Measurements from ENCODE around the gene USP47.

The USP47 gene, protein sequence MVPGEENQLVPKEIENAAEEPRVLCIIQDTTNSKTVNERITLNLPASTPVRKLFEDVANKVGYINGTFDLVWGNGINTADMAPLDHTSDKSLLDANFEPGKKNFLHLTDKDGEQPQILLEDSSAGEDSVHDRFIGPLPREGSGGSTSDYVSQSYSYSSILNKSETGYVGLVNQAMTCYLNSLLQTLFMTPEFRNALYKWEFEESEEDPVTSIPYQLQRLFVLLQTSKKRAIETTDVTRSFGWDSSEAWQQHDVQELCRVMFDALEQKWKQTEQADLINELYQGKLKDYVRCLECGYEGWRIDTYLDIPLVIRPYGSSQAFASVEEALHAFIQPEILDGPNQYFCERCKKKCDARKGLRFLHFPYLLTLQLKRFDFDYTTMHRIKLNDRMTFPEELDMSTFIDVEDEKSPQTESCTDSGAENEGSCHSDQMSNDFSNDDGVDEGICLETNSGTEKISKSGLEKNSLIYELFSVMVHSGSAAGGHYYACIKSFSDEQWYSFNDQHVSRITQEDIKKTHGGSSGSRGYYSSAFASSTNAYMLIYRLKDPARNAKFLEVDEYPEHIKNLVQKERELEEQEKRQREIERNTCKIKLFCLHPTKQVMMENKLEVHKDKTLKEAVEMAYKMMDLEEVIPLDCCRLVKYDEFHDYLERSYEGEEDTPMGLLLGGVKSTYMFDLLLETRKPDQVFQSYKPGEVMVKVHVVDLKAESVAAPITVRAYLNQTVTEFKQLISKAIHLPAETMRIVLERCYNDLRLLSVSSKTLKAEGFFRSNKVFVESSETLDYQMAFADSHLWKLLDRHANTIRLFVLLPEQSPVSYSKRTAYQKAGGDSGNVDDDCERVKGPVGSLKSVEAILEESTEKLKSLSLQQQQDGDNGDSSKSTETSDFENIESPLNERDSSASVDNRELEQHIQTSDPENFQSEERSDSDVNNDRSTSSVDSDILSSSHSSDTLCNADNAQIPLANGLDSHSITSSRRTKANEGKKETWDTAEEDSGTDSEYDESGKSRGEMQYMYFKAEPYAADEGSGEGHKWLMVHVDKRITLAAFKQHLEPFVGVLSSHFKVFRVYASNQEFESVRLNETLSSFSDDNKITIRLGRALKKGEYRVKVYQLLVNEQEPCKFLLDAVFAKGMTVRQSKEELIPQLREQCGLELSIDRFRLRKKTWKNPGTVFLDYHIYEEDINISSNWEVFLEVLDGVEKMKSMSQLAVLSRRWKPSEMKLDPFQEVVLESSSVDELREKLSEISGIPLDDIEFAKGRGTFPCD (N-terminal part only)

DNA sequence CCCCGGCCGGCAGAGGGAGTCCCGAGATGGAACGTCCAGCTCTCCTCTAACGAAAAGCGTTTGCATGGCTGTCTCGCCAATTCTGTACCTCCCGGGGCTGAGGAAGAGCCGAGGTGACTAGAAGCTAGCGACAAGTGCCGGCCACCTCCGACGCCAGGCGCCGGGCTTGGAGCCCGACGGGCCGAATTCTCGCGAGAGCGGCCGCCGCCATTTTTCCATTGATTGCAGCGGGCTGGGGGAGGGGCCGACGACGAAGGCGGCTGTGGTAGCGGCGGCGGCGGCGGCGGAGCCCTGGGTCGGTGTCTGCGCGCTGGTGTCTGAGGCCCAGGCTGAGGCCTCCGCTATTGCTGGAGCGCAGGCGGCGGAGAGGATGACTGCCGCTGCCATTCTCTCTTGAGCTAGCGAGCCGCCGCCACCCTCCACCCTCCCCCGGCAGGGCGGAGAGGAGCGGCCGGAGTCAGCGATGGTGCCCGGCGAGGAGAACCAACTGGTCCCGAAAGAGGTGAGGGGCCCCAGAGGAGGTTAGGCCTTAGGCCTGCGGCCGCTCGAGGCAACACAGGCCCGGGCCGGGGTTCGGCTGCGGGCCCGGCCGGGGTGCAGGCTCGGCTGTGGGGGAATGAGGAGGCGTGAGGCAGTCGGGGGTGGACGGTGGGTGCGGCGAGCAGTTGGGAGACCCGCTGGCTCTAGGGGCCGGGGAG lies at the start of gene USP47:
TSS of gene USP47 (plus strand) at position 250 of the 698 bp plus-strand sequence. CDS start at position 464, 214 bp downstream.
- Histone ChIP-seq H3K9ac (ENCODE audit: low read length) (peak within 1 kb of the TSS; percentile 96), H3K36me3 (ENCODE audit: control insufficient read depth, insufficient read depth, low read length) (no peaks in the 10 kb centered on the region), H3K27me3 (ENCODE audit: control insufficient read depth, insufficient read depth, low read length) (no peaks in the 10 kb centered on the region), H3K27ac (ENCODE audit: low read depth, low read length) (peak within 1 kb of the TSS; percentile 99), H3K4me1 (ENCODE audit: control insufficient read depth, insufficient read depth, low read length) (peaks cover 29% of the 10 kb centered on the region), H3K4me3 (ENCODE audit: low read length) (peak within 1 kb of the TSS; percentile 71)

DNA sequence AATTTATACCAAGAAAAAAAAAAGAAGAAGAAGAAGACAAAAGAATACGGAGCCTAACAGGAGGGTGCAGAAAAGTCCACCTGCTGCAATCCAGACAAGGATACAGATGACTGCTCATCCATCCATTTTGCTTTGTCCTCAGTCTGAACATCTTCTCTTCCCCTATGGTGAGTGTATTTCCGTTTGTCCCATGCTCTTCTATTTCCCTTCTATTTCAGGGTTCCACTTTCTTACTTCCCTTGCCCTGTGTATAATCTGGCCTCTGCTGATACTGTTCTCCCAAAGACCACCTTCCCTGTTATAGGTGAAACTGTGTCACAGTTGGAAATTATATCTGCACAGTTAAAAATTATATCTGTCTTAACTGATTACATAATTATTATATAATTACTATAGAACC lies 48.7 kb upstream of the USP47 start:
- H3K4me3 ChIP-seq (ENCODE audit: low read length), result no peak overlapping the region
- no peaks in the 10 kb centered on the region for H3K27me3 ChIP-seq (ENCODE audit: control insufficient read depth, insufficient read depth, low read length)
- no peaks in the 10 kb centered on the region for H3K36me3 ChIP-seq (ENCODE audit: control insufficient read depth, insufficient read depth, low read length)
- no peak overlapping the region for H3K27ac ChIP-seq (ENCODE audit: low read depth, low read length)
- no peaks in the 10 kb centered on the region for H3K4me1 ChIP-seq (ENCODE audit: control insufficient read depth, insufficient read depth, low read length)
- H3K9ac ChIP-seq (ENCODE audit: low read length), result no peak overlapping the region

DNA sequence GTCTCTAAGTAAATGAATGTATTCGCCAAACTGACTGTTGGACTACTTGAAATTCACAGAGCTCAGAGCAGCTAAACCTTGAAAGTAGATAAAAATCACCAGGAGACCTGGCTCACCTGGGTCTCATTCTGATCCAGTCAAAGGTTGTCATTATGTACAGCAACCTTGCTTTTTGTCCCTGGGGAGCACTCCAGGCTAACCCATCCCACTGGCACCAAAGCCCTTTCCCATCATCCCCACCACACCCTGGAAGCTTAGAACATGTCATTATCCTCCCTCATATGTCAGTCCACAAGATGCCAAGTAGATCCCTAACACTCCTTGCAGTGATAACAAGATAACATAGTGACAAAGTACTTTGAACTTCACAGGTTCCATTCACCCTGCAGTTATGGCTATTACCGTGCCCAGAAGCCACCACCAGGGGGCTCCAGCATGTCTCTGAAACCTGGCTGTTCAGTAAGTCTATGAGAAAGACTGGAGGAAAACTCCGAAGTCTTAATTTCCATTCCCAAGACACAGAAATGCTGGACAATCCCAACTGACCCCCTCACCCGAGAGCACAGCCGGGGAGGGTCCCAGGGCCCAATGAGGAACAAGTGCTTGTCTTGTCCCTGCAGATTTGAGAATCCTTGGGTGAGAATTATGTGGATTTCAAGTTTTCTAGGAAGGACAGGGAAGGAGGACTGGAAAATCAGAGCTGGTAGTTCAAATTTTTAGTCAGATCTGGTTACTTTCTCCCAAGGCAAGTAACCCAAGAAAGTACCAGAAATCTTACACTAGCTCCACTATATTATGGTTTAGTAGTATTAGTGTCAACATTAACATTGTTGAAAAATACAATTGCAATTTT lies 43.0 kb upstream of the USP47 start:
- Histone ChIP-seq H3K36me3 (ENCODE audit: control insufficient read depth, insufficient read depth, low read length) (no peaks in the 10 kb centered on the region), H3K27me3 (ENCODE audit: control insufficient read depth, insufficient read depth, low read length) (no peaks in the 10 kb centered on the region), H3K4me3 (ENCODE audit: low read length) (no peak overlapping the region), H3K9ac (ENCODE audit: low read length) (no peak overlapping the region), H3K27ac (ENCODE audit: low read depth, low read length) (no peak overlapping the region), H3K4me1 (ENCODE audit: control insufficient read depth, insufficient read depth, low read length) (no peaks in the 10 kb centered on the region)

DNA sequence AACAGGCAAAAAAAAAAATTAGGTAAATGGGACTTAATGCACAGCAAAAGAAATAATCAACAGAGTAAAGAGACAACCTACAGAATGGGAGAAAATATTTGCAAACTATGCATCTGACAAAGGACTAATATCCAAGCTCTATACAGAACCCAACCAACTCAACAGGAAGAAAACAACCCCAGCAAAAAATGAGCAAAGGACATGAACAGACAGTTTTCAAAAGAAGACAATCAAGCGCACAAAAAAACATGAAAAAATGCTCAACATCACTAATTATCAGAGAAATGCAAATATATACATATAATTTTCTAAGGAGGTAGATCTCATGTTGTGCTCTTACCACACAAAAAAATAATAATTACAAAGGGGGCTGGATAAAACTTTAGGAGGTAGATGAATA lies 36.5 kb upstream of the USP47 start:
- H3K9ac ChIP-seq (ENCODE audit: low read length), result no peak overlapping the region
- no peak overlapping the region for H3K27ac ChIP-seq (ENCODE audit: low read depth, low read length)
- no peaks in the 10 kb centered on the region for H3K27me3 ChIP-seq (ENCODE audit: control insufficient read depth, insufficient read depth, low read length)
- H3K36me3 ChIP-seq (ENCODE audit: control insufficient read depth, insufficient read depth, low read length), result no peaks in the 10 kb centered on the region
- peaks cover 8% of the 10 kb centered on the region for H3K4me1 ChIP-seq (ENCODE audit: control insufficient read depth, insufficient read depth, low read length)
- H3K4me3 ChIP-seq (ENCODE audit: low read length), result no peak overlapping the region

DNA sequence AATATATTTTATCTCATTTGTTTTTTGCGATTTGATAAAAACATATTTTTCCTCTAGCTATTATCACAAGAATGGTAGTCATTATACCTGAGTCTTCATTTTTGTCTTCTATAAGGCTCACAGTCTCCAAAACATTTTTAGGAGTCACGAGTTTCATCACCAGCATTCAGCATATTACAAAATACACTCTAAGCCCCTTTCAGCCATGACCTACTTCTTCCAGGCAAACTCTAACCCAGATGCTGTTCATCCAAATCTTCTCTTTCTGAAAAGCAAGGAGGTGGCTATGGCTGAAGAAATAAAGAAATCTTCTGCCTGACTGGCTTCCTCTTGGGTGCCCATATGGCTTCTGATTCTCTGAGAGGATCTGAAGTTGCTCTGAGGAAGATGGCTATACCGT lies 35.7 kb upstream of the USP47 start:
- no peak overlapping the region for H3K9ac ChIP-seq (ENCODE audit: low read length)
- H3K4me1 ChIP-seq (ENCODE audit: control insufficient read depth, insufficient read depth, low read length), result peaks cover 11% of the 10 kb centered on the region
- H3K27me3 ChIP-seq (ENCODE audit: control insufficient read depth, insufficient read depth, low read length), result no peaks in the 10 kb centered on the region
- no peak overlapping the region for H3K27ac ChIP-seq (ENCODE audit: low read depth, low read length)
- H3K4me3 ChIP-seq (ENCODE audit: low read length), result no peak overlapping the region
- no peaks in the 10 kb centered on the region for H3K36me3 ChIP-seq (ENCODE audit: control insufficient read depth, insufficient read depth, low read length)

DNA sequence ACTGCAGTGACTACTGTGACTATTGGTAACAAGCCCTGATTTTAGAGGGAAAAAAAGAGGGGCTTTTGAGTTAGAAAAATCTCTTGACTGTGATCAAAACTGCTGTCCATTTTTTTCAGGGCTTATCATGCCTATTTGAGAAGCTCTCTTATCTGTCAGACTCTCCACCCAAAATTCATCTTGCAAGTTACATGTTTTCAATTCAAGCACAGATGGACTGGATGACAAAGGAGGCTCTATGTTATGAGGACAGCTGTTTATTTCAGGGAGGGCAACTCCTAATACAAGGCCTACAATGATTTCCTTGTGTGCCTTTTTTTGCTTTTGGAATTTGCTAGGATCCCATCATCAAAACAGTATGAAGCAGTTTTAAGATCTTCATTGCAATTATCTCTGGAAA lies 35.2 kb upstream of the USP47 start:
- H3K27ac ChIP-seq (ENCODE audit: low read depth, low read length), result peak overlapping the region; percentile 43
- H3K4me3 ChIP-seq (ENCODE audit: low read length), result no peak overlapping the region
- H3K27me3 ChIP-seq (ENCODE audit: control insufficient read depth, insufficient read depth, low read length), result no peaks in the 10 kb centered on the region
- peaks cover 11% of the 10 kb centered on the region for H3K4me1 ChIP-seq (ENCODE audit: control insufficient read depth, insufficient read depth, low read length)
- H3K9ac ChIP-seq (ENCODE audit: low read length), result no peak overlapping the region
- no peaks in the 10 kb centered on the region for H3K36me3 ChIP-seq (ENCODE audit: control insufficient read depth, insufficient read depth, low read length)

DNA sequence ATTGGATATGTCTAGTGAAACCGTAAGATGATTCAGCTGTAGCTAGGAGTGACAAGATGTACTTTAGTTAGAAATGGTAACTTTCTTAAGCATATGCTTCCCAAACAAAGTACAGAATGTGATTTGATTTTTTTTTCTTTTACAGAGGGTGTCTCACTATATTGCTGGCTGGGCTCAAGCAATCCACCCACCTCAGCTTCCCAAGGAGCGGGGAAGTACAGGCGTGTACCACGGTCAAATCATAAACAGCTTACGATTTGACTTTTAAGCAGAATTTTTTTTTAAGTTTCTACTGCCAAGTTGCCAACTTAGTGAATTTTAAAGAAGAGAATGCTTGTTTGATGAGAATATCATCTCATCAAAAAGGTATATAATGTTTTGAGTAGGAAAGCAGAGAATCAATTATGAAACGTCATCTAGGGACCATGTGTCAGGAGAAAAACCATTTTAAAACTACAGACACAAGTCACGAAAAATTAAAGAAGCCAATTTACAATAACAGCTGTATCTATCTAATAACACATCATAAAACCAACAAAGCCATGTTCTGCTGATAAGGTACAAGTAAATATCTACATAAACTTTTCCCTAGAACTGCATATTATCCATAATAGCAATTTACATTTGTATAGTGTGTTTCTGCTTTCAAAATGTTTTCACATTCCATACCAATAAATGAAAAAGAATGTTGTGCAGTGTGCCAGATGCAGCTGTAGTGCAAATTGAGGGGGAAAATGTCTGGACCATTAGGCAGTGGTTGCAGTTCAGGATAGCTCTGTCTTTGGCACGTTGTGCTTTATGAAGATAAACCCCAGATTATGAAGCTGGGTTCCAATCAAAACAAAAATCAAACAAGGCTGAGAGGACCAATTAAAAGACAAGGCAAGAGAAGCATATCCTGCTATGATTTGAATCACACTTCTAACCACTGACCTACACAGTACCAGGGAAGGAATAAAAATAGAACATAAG lies 33.7 kb upstream of the USP47 start:
- peak overlapping the region; percentile 60 for H3K27ac ChIP-seq (ENCODE audit: low read depth, low read length)
- H3K27me3 ChIP-seq (ENCODE audit: control insufficient read depth, insufficient read depth, low read length), result no peaks in the 10 kb centered on the region
- no peaks in the 10 kb centered on the region for H3K36me3 ChIP-seq (ENCODE audit: control insufficient read depth, insufficient read depth, low read length)
- no peak overlapping the region for H3K4me3 ChIP-seq (ENCODE audit: low read length)
- peaks cover 11% of the 10 kb centered on the region for H3K4me1 ChIP-seq (ENCODE audit: control insufficient read depth, insufficient read depth, low read length)
- H3K9ac ChIP-seq (ENCODE audit: low read length), result no peak overlapping the region

DNA sequence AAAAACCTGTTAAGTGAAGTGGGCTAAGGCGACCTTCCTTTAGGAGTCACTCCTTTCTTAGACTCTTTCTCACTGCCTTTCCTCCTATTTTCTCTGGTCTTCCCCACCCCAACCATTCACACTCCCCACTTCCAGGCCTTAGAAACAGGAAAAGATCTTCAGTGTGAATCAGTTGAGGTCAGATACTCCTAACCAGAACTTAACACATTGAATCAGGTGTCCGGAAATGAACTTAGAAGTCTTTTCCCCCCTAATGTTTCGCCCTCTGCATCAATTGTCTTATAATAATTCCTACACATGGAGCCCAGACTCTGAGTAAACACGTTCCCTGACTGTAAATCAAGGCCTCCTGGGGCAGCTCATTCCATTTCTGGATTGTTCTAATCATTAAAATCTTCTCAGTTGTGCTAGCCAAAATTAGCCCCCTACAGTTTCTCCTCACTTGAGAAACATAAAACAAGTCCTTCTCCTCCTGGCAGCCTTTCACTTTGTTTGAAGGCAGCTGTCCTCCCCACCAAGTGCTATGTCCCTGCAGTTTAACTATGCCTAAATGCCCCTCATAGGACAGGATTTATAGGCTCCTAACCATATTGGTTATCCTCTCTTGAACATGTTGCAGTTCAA lies 32.7 kb upstream of the USP47 start:
- H3K36me3 ChIP-seq (ENCODE audit: control insufficient read depth, insufficient read depth, low read length), result no peaks in the 10 kb centered on the region
- peak overlapping the region; percentile 60 for H3K27ac ChIP-seq (ENCODE audit: low read depth, low read length)
- peaks cover 14% of the 10 kb centered on the region for H3K4me1 ChIP-seq (ENCODE audit: control insufficient read depth, insufficient read depth, low read length)
- H3K9ac ChIP-seq (ENCODE audit: low read length), result no peak overlapping the region
- H3K27me3 ChIP-seq (ENCODE audit: control insufficient read depth, insufficient read depth, low read length), result no peaks in the 10 kb centered on the region
- H3K4me3 ChIP-seq (ENCODE audit: low read length), result no peak overlapping the region

DNA sequence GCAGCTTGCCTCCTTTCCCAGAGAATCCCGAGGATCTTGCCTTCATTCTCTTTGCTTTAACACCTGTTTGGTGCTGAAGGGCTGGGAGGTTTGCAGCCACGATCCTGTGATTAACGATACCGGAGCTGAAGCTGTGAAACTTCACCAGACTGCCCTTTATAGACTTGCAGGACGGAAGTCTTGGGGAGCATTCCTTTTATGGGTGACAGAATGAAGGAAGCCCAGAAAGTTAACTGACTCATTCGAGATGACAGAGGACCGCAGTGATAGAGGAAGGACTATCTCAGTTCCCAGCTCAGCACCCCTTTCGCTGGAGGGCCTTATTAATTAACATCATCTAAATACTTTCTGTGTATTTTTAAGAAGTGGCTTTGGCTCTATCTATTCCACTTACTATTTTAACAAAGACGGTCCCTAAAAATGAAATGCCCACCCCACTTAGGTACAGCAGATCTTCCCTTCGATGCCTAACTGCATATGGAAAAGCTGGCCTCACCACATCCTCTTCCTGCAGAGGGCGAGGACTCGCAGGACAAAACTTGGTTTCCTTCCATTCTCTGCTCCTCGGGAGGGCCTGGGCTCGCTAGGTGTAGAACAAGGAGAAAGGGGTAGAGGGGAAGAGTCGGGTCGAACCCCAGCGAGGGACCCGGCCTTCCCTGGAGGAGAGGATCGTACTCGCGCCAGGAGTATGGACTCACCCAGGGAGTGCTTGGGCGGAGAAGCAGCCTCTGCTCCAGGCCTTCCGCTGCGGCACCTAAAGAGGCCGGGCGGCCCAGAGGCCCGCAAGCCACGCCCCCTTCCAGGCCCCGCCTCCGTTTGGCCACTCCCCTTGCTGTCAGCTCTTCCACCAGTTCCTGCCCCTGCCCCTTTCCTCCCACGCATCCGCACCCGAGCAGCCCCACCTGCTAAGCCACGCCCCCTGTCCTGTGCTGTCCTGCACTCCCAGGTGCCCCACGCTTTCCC lies 30.7 kb upstream of the USP47 start:
- Histone ChIP-seq H3K27ac (ENCODE audit: low read depth, low read length) (peak overlapping the region; percentile 40), H3K36me3 (ENCODE audit: control insufficient read depth, insufficient read depth, low read length) (no peaks in the 10 kb centered on the region), H3K27me3 (ENCODE audit: control insufficient read depth, insufficient read depth, low read length) (no peaks in the 10 kb centered on the region), H3K4me3 (ENCODE audit: low read length) (no peak overlapping the region), H3K9ac (ENCODE audit: low read length) (no peak overlapping the region), H3K4me1 (ENCODE audit: control insufficient read depth, insufficient read depth, low read length) (peaks cover 14% of the 10 kb centered on the region)
